Amniotic stem cell (primary cell): ENCODE data around the gene KAT6B.

Source experiments
- DNase-seq: peaks from one replicate; lab custom pipeline; 2025; lab: John Stamatoyannopoulos, UW

KAT6B gene

DNA sequence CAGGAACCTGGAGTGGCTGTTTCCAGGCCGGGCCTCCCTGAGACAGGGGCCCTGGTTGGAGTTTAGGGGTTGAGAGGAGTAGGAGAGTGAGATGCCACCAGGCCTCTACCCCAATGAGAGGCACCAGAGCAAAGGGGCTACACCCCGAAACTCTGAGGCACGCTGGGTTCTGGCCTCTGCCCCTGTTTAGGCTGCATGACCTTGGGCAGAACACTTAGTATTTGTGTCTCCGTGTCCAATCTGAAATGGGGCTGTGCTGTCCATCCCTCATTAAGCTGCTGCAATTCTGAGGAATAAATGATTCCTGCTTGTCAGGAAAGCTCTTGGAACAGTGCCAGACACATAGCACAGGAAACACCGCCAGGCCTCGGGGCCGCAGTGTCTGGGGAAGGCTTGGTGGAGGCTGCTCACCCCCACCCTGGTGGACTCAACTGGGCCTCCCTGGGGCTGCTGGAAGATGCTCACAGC is 244.6 kb downstream of the KAT6B start:
- no peak for DNase-seq

DNA sequence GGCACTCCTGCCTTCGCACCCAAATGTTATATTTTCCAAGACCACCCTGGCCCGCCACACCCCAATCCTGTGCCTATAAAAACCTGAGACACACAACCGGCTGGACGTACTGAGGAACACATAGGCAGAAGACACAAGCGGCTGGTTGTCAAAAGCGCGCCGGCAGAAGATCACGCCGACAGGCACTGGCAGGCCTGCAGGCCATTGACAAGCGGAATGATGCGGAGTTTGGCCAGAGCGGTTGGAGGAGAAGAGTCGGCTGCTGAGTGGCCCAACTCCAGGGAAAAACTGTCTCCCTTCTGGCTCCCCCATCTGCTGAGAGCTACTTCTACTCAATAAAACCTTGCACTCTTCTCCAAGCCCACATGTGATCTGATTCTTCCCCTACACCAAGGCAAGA is 245.4 kb downstream of the KAT6B start:
- no peak for DNase-seq

DNA sequence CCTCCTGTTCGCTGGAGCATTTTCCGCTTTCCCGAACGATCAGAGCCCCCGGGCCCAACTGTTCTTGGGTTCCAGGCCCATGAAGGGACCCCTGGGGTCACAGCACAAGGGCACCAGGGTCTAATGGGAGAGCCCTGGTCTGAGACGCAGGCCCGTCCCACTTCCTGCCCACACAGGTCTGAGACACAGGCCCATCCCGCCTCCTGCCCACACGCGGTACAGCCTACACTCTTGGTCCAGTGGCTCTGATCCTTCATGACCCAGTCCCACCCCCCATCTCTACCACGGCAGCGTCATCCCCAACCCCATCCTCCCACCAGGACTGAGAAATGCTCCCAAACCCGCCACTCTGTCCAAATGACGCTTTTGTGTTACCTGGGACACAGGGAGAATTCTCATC is 246.3 kb downstream of the KAT6B start:
- no peak for DNase-seq

DNA sequence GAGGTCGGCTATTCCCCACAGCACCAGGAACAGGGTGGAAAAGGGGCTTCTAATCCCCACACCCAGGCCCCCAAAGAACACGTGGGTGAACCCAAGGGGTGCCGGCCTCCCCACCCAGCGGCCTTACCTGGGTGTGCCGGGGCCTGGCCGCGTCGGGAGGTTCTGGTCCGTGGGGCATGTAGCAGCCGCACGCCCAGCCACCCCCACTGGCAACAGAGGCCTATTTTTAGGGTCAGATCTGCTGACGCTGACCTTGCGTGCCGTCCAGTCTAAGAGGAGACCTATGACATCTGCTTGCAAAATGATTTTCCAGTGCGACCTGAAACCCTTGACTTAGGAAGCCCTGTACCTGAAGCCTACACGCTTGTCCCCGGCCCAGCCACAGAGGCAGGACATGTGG is 247.0 kb downstream of the KAT6B start:
- no peak for DNase-seq

DNA sequence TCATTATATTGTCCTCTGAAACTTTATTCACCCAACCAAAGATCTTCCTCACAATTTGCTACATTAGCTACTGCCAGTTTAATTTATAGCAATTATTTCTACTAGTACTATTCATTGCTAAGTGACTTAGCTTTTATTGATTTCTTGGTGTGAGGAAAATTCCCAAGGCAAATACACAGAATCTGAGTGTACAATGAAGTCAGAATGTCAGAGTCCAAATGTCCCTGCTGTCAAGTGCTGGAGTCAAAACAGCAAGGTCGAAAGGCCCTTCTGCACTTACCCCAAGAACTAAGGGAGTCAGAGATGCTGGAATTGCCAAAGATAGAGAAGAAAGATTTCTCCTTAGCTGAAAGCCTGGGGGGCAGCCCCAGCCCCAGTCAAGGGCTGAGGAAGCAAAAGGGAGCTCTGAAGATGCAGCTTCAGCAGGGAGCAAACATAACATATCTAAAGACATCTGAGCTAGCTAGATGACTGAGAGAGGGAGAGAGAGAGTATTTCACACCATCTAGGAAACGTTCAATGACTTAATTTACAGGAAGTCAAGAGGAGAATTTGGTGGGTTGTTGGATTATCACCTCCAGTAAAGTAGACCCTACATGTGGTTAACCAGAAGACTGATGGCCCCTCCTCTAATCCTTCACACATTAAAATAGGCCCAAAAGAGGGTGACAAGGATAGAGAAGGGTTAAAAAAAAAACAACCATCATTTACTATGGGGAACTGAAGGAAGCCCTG is 248.5 kb downstream of the KAT6B start:
- no peak for DNase-seq

DNA sequence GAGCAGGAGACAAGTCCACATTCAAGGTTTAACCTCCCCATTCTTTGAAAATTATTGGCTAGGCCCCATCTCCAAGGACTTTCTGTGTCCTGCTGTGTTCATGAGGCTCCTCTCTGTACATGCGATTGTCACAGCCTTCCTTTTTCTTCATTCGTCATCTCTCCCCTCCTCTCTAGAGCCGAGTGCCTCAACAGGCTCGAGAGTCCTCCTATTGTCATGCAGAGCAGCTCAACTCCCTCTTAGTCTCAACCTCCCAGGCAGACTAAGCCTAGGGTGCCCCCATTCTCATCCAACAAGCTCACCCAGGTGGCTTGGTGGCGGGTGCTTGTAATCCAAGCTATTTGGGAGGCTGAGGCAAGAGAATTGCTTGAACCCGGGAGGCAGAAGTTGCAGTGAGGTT is 249.9 kb downstream of the KAT6B start:
- no peak for DNase-seq

DNA sequence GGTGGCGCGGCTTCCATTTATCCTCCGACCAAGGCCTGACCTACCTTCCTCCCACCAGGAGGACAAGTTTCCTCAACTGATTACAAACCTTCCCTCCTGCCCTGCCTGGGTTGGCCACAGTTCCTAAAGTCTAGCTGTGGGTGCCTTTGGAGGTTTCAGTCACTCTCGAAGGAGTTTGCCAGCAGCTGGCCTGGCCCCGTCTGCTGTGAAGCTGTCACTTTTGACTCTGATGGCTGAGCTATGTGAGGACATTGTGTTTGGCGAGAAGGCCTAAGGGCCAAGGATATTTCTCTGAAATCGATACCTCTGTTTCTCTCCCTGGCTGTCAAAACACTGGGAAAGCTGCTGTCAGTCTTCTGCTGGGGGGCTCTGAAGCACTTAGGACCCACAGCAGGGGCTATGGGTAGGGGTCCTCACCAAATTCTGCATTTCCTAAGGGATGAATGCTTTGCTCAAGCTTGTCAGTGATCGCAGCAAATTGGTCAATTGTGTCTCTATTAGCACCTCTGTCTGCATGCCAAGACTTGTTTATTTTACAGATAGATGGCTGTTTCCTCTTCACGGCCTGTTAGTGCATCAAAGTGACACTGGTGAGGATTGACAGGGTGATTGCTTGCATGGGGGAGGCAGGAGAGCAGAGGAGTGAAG is 253.2 kb downstream of the KAT6B start:
- no peak for DNase-seq

DNA sequence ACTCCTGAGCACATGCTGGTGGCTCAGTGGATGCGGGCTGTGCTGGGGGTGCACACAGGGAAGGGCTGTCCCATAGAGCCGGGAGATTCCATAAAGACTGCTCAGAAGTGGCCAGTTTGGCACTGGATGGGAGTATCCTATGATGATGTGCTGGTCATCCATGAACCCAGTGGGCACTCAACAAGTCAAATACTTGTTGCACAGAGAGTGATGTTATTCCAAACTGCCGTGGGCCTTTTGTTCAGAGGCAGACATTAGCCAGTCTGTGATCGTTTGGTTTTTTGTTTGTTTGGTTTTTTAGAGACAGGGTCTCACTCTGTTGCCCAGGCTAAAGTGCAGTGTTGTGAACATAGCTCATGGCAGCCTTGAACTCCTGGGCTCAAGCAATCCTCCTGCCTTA is 254.2 kb downstream of the KAT6B start:
- DNase-seq, result no peak

DNA sequence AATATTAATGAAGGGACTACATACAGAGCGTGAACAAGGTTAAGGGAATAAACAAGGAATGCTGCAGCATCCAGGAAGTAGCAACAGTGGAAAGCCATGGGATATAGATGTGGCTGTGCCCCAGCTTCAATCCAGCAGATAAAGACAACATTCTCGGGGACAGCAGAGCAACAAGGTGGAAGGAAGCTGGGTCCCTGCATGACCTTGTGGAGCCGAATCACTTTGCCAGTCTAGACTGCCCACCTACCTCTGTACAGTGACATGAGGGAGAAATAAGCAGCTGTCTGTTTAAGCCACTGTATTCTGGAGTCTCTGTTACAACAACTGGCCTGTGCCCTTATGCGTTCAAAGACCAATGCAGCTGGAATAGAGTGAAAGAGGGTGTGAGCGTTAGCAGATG is 255.0 kb downstream of the KAT6B start:
- no peak for DNase-seq
